Mucosa of descending colon (tissue), 3 donors: ENCODE data around the gene CTSL. TPM values are rescaled to one million over a fixed set of nuclear protein-coding genes. Genes with fewer than 3 reads are reported as not detected.

Source experiments
- ATAC-seq: fragments of 200-7000 bp; cut with Tn5 transposase; one replicate; pipeline ENCODE4 v1.9.1; 2020; ENCODE audit warnings: mild to moderate bottlenecking, moderate library complexity
- DNase-seq, 3 donors: peaks; one replicate each; pipeline ENCODE4 v3.0.0-alpha.2; 2020
- H3K36me3 ChIP-seq: fragments of 200-600 bp; one replicate; pipeline ENCODE4 v1.8.0; 2021; ENCODE audit warnings: low read depth, mild to moderate bottlenecking
- H3K4me1 ChIP-seq: fragments of 200-600 bp; one replicate; pipeline ENCODE4 v1.8.0; 2021; ENCODE audit warnings: low read depth, mild to moderate bottlenecking
- H3K4me3 ChIP-seq: fragments of 200-600 bp; one replicate; pipeline ENCODE4 v1.8.0; 2021; ENCODE audit warnings: mild to moderate bottlenecking
- H3K9me3 ChIP-seq: fragments of 200-600 bp; one replicate; pipeline ENCODE4 v1.8.0; 2021; ENCODE audit warnings: mild to moderate bottlenecking
- intact Hi-C, 2 donors: fragments of 100-400 bp; cut with DNase I in 1 of 2; cut with micrococcal nuclease in 1 of 2; formaldehyde crosslinking; loops; one replicate each; pipeline versions ENCODE4 v1.11.0 to v1.11.1; 2022; cut with DNase I, micrococcal nuclease
- total RNA-seq, 3 donors: library from RNA; stranded (reverse); fragmentation: NEBNext Ultra II Directional in 2 of 3; extraction: Animal tissue kit (Norgen Biotek cat#: 25700) in 2 of 3; gene quantifications; one replicate each; pipeline versions ENCODE4 v1.2.1 to v1.2.4, GENCODE V29; 2021 to 2023
- TF ChIP-seq, protein P1 (sequence below): fragments of 200-600 bp; IDR thresholded peaks from one replicate; pipeline ENCODE4 v1.8.0; 2022; ENCODE audit warnings: antibody characterized with exemption, mild to moderate bottlenecking
- donor health status: DM: no; HTN: no; CAD: no; lungs with moderate emphysema.
- donor health status: DM: no; HTN: no; CAD: no.
- donor health status: DM: no; HTN: yes; CAD: no.

Gene CTSL
- total RNA-seq, 3 donors from 2014 or later, result 60.1 to 139 (median 62.3) TPM

DNA sequence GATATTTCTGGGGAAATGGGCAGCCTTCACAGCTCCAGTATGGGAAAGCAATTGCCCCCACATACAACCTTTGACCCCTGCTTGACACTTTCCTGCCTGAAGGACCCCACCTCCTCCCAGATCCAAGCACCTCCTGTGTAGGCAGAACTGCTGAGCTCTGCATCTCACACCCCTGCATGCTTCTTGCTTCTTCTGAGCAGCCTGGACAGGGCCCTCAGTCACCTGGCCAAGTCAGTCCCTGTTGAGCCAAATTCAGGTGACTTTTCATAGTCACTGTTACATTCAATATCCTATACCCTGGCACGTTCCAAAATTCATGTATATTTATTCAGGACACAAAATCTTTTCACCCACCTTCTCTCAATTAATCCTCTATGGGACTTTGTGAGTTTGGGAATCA, 30.4 kb upstream of the CTSL start:
- Histone ChIP-seq H3K36me3 (no peaks in the 10 kb centered on the region), H3K4me1 (no peaks in the 10 kb centered on the region), H3K9me3 (no peaks in the 10 kb centered on the region), H3K4me3 (no peak overlapping the region)
- TF ChIP-seq, protein P1, sequence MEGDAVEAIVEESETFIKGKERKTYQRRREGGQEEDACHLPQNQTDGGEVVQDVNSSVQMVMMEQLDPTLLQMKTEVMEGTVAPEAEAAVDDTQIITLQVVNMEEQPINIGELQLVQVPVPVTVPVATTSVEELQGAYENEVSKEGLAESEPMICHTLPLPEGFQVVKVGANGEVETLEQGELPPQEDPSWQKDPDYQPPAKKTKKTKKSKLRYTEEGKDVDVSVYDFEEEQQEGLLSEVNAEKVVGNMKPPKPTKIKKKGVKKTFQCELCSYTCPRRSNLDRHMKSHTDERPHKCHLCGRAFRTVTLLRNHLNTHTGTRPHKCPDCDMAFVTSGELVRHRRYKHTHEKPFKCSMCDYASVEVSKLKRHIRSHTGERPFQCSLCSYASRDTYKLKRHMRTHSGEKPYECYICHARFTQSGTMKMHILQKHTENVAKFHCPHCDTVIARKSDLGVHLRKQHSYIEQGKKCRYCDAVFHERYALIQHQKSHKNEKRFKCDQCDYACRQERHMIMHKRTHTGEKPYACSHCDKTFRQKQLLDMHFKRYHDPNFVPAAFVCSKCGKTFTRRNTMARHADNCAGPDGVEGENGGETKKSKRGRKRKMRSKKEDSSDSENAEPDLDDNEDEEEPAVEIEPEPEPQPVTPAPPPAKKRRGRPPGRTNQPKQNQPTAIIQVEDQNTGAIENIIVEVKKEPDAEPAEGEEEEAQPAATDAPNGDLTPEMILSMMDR, result no peak
- DNase-seq, result no peak
- no peak for ATAC-seq
- intact Hi-C loops, result no loop called here

DNA sequence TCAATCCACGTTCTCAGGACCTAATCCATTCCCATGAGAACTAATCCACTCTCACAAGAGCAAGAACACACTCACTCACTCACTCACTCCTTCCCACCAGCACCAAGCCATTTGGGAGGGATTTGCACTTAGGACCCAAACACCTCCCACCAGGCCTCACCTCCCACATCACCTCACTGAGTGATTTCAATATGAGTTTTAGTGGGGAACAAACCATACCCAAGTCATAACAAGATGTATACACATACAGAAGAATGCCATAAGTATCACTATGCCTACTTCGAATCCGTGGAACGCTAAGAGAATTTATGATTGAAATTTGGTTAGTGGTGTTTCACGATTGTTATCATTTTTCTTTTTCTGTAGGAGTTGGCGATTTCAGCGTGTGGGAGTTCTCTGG, 29.3 kb upstream of the CTSL start:
- intact Hi-C loops, result no loop called here
- no peaks in the 10 kb centered on the region for H3K36me3 ChIP-seq
- H3K4me3 ChIP-seq, result no peak overlapping the region
- no peaks in the 10 kb centered on the region for H3K9me3 ChIP-seq
- H3K4me1 ChIP-seq, result no peaks in the 10 kb centered on the region
- ATAC-seq (no peak), DNase-seq (no peak)
- TF ChIP-seq, protein P1, result no peak

DNA sequence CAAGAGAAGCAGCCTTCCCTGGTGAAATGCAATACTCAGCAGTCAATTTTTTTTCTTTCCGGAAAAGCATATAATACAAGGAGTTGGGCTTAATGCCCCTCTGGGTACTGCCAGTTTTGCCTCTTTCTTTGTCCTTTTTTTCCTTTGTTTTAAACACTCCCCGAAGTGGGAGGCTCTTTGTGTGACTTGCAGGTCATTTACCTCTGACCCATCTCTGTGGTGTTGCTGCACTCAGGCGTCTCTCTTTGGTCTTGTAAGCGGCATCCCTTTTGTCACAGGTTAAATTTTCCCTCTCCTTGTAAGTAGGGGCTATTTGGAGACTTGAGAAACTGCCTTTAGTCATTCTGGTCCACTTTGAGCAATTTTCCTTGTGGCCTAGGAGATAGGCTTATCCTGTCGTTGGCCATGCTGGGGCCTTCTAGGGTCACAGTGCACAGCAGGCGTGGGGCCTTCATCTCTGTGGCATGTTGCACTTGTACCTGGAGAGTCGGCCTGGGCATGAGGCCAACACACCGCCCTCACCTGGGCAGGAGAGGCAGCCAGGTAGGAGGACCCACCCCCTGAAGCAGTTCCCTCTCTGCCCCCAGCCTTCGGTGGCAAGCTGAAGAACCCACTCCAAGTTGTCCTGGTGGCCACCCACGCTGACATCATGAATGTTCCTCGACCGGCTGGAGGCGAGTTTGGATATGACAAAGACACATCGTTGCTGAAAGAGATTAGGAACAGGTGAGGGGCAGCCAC, 27.7 kb upstream of the CTSL start:
- H3K4me1 ChIP-seq, result no peaks in the 10 kb centered on the region
- TF ChIP-seq, protein P1, result no peak
- intact Hi-C loops, result no loop called here
- no peak overlapping the region for H3K4me3 ChIP-seq
- H3K9me3 ChIP-seq, result no peaks in the 10 kb centered on the region
- no peak for DNase-seq
- ATAC-seq, result no peak
- no peaks in the 10 kb centered on the region for H3K36me3 ChIP-seq

DNA sequence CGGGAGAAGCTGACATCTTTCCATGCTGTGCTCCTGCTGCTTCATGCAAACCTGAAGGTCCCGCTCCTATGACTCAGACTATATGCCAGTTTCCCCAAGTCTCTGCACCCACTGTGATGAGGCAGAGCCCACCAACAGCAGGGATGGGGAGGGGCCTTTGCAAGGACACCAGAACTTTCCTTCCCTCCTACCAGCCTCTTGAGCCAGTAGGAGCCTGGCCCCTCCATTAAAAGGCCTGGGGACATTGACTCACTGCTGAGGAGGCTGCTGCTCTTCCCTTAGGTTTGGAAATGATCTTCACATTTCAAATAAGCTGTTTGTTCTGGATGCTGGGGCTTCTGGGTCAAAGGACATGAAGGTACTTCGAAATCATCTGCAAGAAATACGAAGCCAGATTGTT, 26.1 kb upstream of the CTSL start:
- no peak for ATAC-seq
- H3K4me3 ChIP-seq, result no peak overlapping the region
- intact Hi-C loops, result no loop called here
- no peaks in the 10 kb centered on the region for H3K9me3 ChIP-seq
- no peak for DNase-seq
- TF ChIP-seq, protein P1, result no peak
- no peaks in the 10 kb centered on the region for H3K36me3 ChIP-seq
- no peaks in the 10 kb centered on the region for H3K4me1 ChIP-seq

DNA sequence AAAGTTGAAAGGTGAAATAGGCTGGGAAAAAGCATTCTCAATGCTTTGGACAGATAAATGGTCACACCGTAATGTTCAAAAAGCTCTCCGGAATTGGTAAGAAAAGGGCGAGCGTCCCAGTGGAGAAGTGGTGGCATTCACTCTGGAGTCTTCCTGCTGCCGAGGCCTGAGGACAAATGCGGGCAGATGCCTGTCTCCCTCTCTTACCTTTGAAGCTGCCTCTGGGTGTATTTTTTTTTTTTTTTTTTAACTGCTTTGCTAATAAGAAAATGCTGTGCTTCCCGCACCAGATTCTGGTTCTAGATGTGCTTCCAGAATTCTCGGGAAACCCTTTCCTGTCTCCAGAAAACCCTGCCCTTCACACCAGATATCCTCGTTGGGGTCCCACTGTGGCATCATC, 24.4 kb upstream of the CTSL start:
- intact Hi-C loops, result no loop called here
- Histone ChIP-seq H3K9me3 (no peaks in the 10 kb centered on the region), H3K4me3 (no peak overlapping the region), H3K36me3 (no peaks in the 10 kb centered on the region), H3K4me1 (no peaks in the 10 kb centered on the region)
- DNase-seq (no peak), ATAC-seq (no peak)
- TF ChIP-seq, protein P1, result no peak

DNA sequence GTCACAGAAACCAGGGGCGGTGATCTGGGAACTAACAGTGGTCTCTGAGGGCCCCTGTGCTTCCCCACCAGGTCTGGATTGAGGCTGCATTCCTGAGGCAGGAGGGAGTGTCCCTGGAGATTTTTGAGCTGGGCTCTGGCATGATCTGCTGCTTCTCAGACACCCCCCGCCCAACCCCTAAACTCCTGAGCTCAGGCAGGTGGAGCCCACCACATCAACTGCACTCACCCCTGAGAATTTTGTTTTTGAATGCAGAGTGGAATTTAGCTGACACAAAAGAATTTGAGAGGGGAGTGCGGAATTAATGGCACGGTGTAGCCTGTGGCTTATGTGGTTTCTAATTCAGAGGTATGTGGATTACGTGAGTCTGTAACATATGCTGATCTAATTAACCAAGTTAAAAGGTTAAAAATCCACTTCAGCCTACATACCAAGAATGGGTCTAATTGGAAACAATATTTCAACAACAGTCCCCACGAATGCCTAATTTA, 23.9 kb upstream of the CTSL start:
- no peak overlapping the region for H3K4me3 ChIP-seq
- H3K4me1 ChIP-seq, result no peaks in the 10 kb centered on the region
- DNase-seq, result no peak
- H3K36me3 ChIP-seq, result no peaks in the 10 kb centered on the region
- TF ChIP-seq, protein P1, result no peak
- intact Hi-C loops, result no loop called here
- no peaks in the 10 kb centered on the region for H3K9me3 ChIP-seq
- ATAC-seq, result no peak
